ENCODE data around the gene NOP53.

GRCh38 chr19:47702671-47703070 lies 42.7 kb upstream of the NOP53 start:
- TF ChIP-seq, protein P1, sequence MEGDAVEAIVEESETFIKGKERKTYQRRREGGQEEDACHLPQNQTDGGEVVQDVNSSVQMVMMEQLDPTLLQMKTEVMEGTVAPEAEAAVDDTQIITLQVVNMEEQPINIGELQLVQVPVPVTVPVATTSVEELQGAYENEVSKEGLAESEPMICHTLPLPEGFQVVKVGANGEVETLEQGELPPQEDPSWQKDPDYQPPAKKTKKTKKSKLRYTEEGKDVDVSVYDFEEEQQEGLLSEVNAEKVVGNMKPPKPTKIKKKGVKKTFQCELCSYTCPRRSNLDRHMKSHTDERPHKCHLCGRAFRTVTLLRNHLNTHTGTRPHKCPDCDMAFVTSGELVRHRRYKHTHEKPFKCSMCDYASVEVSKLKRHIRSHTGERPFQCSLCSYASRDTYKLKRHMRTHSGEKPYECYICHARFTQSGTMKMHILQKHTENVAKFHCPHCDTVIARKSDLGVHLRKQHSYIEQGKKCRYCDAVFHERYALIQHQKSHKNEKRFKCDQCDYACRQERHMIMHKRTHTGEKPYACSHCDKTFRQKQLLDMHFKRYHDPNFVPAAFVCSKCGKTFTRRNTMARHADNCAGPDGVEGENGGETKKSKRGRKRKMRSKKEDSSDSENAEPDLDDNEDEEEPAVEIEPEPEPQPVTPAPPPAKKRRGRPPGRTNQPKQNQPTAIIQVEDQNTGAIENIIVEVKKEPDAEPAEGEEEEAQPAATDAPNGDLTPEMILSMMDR (IDR thresholded peaks at IDR 0.05; ENCODE audit: low read depth, low read length, missing input control): no peak
- no peak for TF ChIP-seq YY1 (IDR thresholded peaks at IDR 0.05)
- no peak for TF ChIP-seq EGR1 (IDR thresholded peaks at IDR 0.05; ENCODE audit: low read depth in 2 of 2)
- no peak for TF ChIP-seq RAD21 (IDR thresholded peaks at IDR 0.05)
- no peak for TF ChIP-seq HNF4A (conservative IDR thresholded peaks at IDR 0.05)
- no peak for TF ChIP-seq ATF3 (IDR thresholded peaks at IDR 0.05)
